Activated CD8-positive, alpha-beta memory T cell treated with anti-CD3 and anti-CD28 coated beads for 1 hour (primary cell): ENCODE data around the gene SPOUT1.
"Not testable (repeated sequence)": the region's sequence is repeated elsewhere in the genome, so short reads cannot be mapped to it uniquely, and the experiment has no call there.

ENCODE experiments used
- DNase-seq, 2 donors: peaks; one replicate each; pipeline ENCODE4 v3.0.0-alpha.2; 2020; ENCODE audit warnings: low read depth in 1 of 2; ENCODE audit errors: extremely low read depth in 1 of 2

The SPOUT1 gene

DNA sequence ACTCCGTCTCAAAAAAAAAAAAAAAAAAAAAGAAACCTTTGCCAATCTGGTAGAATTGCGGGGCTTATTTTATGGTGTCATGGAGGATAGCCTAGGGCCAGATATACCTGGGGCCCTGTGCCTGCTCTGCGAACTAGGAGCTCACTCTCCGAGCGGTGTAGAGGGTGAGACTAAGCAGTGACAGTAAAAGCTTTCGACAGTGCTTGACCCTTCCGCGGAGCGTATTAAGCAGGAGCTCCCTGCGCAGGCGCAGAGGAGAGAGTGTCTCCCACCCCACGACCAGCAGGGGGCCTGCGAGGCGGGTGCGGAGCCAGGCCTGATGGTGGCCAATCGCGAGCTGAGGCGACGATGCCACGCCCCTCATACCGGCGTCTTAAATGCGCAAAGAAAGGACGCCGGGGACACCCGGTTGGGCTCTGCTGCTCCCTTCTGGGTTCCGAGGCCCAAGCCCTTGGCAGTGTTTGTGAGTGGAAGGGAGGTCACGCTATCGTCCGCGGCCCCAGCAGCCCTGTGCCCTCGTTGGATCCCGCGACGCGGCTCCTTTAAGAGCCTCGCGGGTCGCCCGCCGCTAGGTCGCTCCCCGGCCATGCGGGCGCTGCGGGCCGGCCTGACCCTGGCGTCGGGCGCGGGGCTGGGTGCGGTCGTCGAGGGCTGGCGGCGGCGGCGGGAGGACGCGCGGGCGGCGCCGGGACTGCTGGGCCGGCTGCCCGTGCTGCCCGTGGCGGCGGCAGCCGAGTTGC is 11.3 kb downstream of the SPOUT1 start, which contains the start of gene ENDOG:
ENDOG (plus strand) TSS at position 402 of the 740 bp plus-strand sequence; CDS start at position 587, 185 bp downstream.
- peak; percentile 89 to 94 for DNase-seq

DNA sequence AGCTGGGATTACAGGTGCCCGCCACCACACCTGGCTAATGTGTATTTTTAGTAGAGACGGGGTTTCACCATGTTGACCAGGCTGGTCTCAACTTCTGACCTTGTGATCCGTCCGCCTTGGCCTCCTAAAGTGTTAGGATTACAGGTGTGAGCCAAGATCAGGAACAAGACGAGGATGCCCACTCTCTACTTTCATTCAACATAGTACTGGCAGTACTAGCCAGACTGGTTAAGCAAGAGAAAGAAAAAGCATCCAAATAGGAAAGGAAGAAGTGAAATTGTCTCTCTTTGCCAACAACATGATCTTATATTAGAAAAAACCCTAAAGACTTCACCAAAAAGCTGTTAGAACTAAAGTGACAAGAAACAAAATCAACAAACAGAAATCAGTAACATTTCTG is 18.7 kb downstream of the SPOUT1 start:
- DNase-seq, result no peak

DNA sequence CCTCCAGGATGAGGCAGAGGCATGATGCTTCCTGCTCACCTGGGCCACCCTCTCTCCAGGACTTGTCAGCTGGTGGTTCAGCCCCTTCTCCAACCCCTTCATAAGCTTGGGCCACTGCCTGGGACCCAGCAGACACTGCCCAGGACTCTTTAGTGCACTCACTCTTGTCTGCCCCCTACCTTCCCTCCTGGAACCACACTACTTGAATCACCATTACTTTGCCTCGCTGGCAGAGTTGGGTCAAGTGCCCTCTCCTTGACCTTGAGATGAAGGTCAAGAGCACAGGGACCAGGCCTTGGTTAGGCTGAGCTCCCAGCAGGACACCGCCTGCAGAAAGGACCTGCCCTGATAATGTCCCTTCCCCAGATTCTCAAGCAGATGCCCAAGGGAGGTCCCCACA is 19.8 kb downstream of the SPOUT1 start:
- DNase-seq, result no peak

DNA sequence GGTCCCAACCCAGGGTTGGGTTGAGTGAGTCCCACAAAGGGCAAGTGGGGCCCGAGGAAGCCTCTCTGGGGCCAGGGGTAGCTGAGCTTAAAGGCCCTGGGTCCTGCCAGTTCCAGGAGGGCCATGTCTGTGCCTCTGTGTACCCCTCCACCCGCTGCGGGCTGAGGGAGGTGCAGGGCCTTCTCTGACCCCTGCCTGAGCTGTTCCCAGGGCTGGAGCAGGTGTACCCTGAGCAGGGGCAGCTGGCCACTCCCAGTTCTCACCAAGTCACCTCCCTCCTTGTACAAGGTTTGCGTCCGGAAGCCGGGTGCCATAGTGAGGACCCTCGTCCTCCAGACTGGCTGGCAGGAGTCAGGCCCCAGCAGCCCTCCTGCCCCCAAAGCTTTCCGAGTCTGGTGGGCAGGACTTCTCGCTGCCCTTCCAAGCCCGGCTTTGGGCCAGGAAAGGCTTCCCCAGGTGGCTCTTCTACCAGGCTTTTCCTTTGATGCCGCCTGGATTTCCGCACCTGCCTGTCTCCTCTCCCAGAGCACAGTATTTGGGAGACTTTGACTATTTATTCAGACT is 20.5 kb downstream of the SPOUT1 start:
- no peak for DNase-seq

DNA sequence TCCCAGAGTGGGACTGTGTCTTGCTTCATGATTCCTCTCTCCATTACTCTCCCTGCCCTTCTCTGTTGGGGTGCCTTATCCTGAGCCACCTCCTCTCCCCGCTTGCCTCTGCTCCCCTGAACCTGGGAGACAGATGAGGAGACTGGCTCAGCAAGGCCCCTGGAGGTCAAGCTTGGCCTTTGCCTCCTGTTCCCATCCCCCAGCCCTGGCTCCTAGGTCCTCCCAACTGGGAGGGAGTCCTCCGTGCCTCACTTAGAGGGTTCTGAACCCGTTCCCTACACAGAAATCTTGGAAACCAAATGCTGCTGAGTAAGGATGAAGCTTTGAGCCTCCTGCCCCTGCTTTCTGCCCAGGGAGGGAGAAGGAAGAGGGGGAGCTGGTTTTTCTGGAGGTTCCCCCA is 21.1 kb downstream of the SPOUT1 start:
- DNase-seq, result no peak

DNA sequence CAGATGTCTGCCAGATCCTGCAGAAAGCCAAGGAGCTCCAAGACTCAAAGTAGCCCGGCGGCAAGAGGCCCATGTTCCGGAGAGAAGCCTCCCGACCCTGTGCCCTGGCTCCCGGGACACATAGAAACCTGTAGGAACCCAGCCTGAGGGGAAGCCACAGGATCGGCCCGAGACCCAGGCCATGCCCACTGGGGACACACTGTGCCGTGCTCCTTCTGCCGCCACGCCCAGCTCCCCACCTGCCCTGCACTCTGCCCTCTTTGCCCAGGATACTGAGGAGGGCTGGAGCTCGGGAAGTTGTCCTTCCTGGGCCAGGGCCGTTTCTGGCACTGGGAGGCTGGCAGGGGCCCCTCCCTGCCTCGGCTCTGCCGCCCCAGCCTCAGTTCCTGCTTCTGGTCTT is 21.8 kb downstream of the SPOUT1 start:
- DNase-seq, result no peak

DNA sequence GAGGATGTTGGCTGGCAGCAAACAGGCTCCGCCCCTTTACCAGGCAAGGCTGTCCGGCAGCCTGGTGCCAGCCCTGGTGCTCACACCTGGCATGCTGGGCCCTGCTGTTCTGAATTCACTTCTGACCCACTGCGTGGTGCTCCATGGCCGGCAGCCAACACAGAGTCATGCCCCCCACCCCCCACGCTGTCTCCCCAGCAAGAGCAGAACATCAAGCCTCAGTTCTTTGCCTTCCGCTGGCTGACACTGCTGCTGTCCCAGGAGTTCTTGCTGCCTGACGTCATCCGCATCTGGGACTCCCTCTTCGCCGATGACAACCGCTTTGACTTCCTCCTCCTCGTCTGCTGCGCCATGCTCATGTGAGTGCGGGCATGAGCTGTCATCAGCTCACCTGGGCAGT is 23.9 kb downstream of the SPOUT1 start:
- DNase-seq, result no peak

DNA sequence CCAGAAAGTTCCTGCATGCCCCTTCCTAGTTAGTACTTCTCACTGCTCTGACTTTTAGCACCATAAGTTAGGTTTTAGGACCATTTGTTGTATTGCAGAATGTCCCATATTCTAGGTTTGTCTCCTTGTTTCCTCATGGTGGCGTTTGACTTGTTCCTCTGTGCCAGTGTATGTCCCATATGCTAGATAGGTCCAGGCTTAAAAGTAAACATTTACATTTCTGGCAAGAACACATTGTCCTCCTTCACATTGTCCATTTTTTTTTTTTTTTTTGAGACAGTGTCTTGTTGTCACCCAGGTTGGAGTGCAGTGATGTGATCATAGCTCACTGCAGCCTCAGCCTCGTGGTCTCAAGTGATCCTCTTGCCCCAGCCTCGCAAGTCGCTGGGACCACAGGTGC is 27.1 kb downstream of the SPOUT1 start:
- no peak for DNase-seq

DNA sequence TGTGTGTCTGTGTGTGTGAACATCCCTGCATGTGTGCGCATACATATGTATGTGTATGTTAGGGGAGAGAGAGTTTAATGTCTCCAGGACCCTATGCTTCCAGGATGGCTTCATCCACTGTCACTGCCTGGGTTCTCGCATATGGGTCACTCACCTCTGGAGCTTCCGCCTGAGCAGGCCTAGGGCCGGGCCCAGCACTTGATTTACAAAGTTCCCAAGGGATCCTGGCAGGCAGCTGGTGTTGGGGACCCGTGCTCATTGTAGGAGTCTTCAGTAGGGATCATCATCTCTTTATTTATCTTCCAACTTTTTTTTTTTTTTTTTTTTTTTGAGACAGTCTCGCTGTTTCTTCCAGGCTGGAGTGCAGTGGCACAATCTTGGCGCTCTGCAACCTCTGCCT is 29.5 kb downstream of the SPOUT1 start:
- no peak for DNase-seq

DNA sequence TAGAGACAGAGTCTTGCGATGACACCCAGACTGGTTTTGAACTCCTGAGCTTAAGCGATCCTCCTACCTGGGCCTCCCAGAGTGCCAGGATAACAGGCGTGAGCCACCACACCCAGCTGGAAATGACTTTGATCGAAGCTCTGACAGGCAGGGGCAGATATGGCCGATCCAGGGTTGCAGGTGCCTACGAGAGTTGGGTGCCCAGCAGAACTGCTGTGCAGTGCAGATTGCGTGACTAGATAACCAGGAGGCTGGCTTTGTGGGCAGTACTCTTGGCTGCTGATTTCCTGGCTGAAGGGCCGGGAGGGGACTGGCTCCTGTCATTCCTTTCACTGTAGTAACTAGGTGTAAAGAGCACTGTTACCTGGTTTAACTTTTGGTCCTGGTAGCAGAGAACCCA is 30.7 kb downstream of the SPOUT1 start:
- no peak for DNase-seq

DNA sequence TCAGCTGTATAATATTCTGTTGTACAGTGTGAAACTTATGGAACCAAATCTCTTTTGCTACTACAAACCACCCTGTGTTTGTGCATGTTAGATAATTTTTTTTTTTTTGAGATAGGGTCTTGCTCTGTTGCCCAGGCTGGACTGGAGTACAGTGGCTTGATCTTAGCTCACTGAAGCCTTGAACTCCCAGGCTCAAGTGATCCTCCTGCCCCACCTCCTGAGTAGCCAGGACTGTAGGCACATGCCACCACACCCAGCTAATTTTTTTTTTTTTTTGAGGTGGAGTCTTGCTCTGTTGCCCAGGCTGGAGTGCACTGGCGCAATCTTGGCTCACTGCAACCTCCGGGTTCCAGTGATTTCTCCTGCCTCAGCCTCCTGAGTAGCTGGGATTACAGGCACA is 34.6 kb downstream of the SPOUT1 start:
- DNase-seq, result not testable (repeated sequence)

DNA sequence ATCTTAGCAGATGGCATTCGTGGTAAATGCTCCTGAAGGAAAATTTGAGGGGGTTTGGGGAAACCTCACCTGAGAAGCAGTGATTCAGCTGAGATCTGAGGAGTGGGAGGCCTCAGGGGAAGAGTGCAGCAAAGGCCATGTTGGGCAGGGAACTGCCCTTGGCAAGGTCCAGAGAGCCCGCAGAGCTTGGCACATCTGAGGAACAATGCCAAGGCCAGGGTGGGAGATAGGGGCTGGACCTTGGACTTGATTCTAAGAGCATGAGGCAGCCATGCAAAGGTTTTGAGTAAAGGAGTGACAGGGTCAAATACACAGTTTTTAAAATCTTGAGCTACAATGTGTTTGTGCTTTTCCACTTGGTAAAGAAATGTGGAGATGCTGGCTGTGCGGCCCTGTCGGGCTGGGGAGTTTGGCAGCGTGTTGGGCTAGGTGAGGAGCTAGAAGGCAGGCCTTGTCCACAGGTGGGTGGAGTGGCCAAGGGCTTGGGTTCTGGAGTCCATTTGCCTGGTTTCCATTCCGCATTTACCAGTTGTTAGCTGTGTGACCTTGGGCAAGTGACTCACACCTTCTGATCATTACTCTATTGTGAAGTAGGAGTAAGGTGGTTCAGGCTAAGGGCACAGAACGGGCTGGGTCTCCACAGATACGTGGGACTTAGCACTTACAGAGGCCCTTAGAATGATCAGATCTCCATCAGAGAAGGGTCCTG is 36.5 kb downstream of the SPOUT1 start:
- no peak for DNase-seq

DNA sequence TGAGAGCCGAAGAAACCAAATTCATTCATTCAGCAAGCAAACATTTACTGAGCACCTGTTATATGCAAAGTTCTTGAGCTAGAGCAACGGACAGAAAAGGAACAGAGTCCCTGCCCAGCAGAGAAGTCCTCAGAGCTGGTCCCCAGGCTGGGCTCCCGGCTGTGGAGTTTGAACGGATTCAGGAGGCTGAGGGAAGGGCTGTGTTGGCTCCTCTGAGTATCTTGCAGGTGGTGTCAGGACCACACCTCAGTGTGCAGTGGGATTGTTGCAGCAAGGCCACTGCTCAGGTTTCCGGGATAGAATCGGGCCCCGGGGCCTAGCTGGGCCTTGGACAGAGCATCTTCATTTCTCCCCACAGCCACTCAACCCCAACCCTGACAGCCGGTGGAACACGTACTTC is 37.5 kb downstream of the SPOUT1 start:
- no peak for DNase-seq

DNA sequence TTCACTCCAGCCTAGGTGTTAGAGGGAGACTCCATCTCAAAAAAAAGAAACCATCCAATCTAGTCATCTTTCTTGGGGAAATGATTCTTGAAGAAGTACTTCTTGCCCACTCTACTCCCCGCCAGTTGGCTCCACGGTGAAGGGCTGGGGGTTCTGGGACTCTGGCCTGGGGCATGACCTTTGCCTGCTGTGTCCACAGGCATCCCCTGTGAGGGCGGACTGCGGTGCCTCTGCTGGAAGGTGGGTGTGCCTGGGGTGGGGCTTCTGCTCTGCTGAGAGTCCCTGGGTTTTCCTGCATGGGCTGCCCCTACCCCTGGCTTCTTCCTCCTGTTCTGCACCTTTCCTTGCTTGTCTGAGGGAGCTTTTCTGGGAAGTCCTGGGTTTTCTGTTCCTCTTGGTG is 39.1 kb downstream of the SPOUT1 start:
- no peak for DNase-seq

DNA sequence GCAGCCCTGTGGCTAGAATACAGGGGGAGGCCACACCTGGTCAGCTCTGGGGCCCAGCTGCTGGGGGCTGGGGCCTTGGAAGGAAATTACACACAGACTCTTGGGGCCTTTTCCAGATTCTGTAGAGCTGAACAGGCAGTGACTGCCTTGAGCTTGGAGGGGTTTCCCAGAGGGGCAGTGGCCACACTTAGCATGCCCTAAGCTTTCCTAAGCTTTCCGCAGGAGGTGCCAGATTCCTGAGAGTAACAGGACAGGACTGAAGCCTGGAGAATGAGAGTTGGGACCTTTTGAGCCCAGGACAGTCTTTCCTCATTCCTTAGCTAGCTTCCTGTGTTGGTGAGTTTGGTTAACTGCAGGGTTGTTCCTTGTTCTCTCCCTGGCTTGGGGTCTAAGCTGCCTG is 41.1 kb downstream of the SPOUT1 start:
- DNase-seq, result no peak

DNA sequence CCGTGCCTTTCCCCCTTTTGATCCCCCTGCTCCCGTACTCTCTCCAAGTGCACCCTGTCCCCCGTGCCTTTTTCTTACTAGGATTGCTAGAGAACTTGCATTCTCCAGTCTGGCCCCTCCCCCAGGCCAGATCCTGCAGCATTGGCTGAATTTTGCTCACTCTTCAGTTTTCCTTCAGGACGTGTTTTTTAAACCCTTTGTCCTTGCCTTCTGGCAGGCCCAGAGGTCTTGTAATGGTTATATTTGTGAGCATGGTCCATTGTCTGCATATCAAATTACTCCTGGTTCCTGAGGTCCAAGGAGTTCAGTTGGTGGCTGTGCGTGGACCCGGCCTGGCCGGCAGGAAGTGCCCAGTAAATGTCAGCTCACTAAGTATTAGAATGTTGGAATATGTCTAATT is 41.9 kb downstream of the SPOUT1 start:
- no peak for DNase-seq

DNA sequence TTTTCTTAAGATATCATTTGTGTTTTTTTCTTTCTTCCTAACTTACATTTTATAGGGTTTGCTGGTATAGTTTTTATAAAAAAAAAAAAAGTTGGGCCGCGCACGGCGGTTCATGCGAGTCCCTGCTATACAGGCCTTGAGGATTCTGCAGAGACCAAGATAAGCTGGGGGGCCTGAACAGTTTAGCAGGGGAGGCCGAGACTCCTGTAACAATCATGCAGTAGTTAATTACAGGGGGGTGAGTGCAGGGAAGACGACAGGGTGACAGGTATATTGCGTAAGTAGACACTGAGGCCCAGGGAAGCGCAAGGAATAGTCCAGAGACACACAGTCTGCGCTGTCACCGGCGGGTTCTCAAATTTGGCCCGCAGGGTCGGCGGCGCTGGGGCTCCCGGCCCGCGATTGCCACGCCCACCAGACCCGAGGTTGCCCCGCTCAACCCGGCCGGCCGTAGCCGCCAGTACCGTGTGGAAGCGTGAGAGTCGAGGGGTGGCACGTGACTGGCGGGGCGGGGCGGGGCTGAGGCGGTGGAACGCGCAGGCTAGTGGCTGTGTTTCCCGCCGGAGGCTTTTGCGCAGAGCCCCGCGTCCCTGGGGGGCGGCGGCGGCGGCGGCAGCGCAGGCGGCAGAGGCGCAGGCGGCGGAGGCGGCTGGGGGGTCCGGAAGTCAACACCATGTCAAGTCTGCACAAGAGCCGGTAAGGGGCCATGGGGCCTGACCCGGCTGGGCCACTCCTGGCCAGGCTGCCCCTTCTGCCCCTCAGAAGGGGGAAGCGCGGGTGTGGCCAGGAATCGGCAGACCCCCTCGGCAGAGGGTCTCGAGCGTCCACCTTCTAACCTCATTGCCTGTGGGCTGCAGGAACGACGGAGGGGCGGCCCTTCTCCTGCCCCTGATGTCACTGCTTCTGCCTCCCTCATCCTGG is 42.7 kb downstream of the SPOUT1 start, which contains the start of gene TBC1D13:
TBC1D13 (plus strand) TSS at position 573 of the 921 bp plus-strand sequence; CDS start at position 674, 101 bp downstream.
- peak; percentile 74 to 89 for DNase-seq

DNA sequence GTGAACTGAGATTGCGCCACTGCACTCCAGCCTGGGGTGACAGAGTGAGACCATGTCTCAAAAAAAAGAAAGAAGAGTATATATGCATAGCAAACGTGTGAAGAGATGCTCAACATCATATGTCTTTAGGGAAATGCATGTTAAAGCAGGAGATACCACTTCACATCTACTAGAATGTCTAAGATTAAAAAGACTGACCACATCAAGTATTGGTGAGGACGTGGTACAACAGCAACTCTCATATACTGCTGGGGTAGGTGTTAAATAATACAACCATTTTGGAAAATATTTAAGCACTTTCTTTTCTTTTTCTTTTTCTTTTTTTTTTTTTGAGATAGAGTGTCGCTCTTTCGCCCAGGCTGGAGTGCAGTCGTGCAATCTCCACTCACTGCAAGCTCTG is 44.2 kb downstream of the SPOUT1 start:
- DNase-seq, result no peak

DNA sequence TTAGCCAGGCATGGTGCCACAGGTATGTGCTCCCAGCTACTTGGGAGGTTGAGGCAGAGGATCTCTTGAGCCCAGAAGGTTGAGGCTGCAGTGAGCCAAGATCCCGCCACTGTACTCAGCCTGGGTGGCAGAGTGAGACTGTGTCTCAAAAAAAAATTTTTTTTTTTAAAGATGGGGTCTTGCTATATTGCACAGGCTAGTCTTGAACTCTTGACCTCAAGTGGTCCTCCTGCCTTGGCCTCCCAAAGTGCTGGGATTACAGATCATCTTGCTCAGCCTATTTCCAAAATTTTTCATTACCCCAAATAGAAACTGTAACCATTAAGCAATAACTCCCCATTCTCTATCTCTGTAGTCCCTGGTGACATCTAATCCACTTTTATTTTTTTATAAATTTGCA is 46.9 kb downstream of the SPOUT1 start:
- no peak for DNase-seq

DNA sequence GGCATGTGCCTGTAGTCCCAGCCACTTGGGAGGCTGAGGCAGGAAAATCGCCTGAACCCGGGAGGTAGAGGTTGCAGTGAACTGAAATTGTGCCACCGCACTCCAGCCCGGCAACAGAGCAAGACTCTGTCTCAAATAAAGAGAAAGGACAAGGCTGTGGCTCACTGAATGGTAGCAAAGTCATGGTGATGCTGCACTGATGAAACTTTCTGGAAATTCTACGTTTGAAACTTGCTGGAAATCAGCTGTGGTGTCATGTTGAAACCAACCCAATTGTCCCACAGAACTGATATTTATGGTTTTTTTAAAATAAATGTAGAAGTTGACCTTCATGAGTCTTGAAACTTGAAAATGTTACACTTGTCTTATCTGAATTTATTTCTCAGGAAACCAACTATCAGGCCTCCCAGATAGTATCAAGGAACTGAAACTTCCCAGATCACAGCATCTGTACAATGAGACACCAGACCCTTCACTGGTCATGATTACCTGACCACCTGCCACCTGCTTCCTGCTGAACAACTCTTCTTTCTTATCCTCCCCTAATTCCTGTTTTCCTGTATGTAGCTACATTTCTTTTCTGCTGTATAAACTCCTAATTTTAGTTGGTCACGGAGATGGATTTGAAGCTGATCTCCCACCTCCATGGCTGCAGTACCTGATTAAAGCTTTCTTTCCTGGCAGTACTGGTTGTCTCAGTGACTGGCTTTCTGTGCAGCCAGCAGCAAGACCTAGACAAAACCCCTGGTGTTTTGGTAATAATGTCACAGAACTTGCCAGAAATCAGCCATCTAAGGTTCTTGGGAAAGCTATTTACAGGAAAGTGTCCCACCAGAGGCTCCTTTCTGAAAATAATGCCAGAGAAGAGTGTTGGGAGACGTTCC is 48.2 kb downstream of the SPOUT1 start:
- DNase-seq, result no peak
